GM21825 (cell line): ENCODE results near the gene GRAP.
"Not testable (repeated sequence)": the region's sequence is repeated elsewhere in the genome, so short reads cannot be mapped to it uniquely, and the experiment has no call there.

Experiments used
- ATAC-seq: cut with Tn5 transposase; IDR thresholded peaks from one replicate; pipeline ENCODE4 v1.9.1; 2021; ENCODE audit warnings: mild to moderate bottlenecking, moderate library complexity; ENCODE audit not compliant: unreplicated experiment

The GRAP gene

DNA sequence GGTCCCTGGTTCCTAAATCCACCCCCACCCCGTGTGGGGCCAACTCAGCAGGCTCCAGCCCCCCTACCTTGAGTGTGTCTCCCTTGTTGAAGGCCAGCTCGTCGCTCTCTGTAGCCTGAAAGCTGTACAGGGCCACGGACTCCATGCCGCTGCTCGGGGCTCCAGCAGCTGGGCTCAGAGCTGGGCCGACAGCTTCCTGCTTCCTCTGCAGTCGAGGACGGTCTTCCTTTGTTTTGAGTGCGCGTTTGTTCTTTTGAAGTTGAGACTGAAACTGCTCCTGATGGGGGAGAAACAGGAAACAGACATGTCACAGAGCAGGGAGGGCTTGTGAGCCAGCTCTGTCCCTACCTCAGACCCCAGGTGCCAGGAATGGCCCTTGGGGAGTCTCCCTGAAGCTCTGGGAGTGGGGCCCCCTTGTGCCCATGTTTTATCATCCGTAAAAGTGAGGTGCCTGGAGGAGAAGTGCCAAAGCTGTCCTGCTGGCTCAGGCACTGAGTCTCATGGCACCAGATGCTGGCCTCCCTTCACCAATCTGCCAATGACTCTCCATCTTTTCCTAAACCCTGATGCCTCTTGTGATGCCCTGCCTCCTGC, at the start of gene GRAP:
GRAP (minus strand) TSS at position 176 of the 594 bp plus-strand sequence; CDS start at position 145, 31 bp downstream.
- not testable (repeated sequence) for ATAC-seq

DNA sequence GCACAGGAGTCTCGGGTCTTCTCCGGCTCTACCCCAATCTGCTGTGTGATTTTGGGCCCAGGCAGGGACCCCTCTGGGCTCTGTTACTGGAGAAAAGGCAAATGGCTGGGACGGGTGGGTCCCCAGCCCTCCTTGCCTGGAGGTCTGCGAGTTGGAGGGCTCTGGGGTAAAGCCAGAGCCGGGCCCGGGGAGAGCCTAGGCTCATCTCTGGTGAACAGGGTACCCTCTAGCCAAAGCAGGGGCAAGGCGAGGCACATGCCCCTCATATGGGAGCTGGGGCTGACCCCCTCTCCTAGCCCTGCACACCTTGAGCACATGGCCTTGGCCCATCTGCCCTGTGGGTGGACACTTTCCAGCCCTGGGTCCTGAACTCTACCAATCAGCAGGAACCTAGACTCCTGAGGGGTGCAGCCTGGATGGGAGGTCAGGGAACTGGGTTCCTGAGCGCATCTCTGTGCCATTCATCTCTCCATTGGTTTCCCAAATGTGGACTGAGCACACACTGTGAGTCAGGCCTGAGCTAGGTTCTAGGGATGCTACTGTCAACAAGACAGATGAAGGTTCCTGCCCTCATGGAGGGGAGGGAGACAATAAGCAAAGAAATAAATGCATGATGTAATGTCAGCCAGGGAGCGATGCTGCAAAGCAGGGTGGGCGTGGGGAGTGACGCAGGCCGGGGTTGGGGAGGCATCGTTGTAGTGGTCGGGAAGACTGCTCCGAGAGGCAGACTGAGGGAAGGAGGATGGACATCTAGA, 47.1 kb upstream of the GRAP start:
- ATAC-seq = not testable (repeated sequence)

DNA sequence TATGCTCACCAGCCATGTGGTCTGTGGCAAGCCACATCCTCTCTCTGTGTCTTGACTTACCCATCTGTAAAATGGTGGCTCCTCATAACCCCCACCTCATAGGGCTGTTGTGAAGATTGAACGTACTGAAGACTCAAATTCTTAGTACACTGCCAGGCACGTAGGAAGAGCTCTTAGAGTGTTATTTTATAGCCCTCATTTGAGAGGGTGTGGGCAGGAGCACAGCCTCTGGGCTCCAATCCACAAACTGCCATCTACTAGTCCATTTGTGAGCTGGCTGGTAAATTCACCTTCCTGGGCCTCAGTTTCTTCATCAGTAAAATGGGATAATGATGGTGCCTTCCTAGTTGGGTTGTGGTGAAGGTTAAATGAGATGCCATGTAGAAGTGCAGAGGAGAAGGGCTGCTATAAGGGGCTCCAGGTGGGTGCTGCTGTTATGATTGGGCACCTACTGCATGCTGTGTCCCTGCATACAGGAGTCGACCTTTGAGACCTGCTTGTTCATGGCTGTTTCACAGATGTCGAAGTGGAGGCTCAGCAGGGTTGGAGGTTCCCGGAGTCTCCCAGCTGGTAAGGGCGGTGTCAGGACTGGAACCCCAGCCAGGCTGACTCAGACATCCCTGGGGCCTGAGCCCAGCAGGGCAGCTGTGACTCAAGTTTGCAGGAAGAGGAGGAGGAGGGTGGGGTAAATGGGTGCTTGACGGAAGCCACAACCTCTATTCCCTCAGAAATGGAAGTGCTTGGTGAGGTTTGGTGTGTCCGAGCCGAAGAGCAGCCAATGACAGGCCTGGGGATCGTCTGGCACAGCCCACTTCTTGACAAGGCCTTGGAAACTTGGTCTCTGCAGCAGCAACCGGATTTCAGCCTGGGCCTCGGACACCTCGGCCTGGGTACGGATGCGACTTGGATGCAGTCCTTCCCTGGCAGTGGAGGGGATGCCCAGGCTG, 46.3 kb upstream of the GRAP start:
- not testable (repeated sequence) for ATAC-seq

DNA sequence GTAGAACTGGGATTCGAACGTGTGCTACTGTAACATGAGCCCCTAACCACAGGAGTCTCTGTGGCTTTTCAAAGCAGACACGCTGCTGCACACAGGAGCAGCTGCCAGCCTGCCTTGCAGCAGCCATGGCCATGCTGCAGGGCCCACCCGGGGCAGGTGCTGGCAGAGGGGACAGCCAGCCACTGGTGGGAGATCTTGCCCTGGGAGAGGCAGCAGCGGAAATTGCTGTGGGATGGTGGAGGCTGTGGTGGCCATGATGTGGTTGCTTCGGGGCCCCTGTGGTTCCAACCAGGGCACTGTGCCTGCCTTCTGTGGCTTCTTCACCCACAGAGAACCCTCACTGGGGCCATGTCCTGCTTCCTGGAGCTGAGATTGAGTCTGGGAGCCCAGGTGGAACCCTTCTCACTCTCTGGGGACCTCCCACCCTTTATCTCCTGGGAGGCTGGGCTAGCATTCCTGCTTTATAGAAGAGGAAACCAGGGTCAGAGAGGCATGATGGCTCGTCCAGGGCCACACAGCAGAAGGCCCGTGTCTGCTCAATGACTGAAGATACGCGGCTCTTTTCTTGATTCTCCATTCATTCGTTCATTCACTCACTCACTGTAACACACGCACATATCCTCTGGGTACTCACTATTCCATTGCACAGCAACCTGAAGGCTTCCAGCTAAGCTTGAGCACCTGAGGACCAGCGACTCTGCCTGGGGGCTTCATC, 43.5 kb upstream of the GRAP start:
- peak; percentile 50 for ATAC-seq

DNA sequence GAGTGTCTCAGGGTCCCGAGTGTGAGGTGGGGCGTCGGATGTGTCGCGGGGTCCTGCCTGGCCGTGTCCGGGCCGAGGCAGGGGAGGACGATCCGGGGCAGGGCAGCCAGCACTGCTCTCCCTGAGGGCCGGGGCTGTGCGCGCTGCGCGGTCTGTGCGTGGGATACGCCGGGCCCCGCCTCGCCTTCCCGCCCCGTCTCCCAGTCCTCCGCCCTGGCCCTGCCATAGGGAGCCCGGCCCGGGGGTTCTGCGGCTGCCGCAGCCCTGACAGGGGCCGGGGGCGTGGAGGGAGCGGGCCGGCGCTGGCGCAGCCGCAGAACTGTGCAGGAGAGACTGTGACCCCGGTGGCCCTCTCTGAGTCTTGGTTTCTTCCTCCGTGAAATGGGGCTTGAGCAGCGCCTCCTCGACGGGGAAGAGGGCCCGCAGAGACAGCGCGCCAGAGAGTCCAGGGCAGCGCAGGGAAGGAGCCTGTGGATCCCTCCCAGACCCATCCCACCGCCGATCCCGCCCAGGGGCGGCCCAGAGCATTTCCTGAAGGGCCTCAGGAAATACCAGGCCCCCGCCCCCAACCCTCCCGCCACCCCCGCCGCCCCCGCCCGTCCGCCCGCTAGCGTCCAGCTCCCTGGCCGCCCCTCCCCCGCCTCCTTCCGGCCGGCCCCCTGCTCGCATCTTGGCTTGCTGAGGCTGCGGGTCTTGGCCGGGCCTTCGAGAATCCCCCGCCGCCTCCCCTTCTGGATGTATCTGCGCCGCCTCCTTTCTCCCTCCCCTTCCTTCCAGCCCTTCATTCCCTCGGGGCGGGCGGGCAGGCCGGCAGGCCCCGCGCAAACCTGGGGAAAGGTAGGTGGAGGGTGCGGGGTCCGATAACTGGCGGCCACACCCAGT, 42.3 kb upstream of the GRAP start:
- ATAC-seq = not testable (repeated sequence)

DNA sequence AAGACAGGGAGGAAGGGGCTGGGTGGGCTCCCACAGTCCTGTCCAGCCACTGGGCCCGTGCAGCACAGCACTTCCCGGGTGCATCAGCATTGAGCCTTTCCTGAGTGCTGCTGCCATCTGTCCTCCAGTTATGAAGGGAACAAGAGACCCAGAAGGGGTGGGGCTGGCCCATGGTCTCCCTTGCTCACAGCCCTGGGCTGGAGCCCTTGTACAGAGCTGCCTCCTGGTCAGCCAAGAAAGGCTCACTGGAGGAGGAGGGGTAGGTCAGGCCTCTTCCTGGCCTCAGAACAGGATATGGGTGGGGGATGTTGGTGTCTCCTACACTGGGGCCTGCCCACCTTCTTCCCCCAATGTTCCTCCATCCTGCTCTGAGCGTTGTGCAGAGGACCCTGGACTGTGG, 30.6 kb upstream of the GRAP start:
- not testable (repeated sequence) for ATAC-seq

DNA sequence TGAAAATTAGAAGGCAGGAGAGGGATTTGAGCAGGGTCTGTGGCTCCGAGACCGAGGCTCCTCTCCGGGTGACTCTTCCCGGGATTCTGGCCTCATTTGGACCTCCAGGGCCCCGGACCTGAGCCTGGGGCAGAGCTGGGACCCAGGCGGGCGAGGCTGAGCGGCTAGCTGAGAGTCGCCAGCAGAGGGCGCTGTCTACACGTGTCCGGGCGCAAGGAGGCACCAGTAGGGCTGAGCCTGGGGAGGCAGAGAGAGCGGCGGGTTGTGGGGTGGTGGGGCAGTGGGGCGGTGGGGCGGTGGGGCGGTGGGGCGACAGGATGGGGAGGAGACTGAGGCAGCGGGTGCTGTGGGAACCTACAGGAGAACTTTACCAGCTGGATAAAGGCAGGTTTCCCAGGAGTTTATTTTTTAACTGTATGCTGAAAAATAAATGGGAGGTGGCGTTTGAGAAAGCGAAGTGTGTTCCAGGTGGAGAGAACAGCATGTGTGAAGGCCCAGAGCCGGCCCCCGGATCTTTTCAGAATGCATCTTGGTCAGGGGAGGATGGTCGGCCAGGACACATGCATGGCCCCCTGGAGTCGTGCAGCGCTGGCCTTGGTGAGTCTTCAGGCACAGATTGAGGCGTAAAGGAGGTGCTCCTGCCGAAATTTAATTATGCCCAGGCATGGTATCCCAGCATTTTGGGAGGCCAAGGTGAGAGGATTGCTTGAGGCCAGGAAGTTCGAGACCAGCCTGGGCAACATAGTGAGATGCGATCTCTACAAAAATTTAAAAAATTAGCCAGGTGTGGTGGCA, 29.8 kb upstream of the GRAP start:
- ATAC-seq = peak; percentile 74

DNA sequence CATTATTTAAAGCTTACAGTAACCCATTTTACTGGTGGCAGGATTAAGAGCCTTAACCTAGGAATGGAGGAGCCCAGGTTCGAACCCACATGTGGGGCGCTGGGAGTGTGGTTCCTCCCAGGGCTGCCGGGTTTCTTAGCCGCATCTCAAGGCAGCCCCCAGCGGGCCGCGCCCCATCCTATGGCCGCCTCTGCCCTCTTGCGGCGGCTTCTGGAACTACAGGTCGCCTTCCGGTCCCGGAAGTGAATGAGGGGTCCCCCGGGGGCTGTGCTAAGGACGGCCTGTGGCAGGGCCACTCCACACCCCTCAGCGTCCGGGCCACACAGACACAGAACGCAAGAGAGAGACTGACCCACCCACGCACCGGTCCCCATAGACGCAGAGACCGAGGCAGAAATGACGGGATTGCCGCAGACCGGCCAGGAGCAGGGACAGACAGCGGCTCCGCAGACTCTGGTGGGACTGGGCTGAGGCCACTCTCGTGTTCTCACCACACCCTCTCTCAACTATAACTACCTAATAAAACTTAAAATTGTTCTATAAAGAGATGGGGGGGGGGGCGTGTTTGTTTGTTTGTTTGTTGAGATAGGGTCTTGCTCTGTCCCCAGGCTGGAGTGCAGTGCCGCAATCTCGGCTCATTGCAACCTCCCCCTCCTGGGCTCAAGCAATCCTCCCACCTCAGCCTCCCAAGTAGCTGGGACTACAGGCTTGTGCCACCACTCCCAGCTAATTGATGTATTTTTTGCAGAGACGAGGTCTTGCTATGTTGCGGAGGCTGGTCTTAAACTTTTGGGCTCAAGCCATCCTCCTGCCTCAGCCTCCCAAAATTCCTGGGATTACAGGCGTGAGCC, 23.8 kb upstream of the GRAP start:
- peak; percentile 88 for ATAC-seq

DNA sequence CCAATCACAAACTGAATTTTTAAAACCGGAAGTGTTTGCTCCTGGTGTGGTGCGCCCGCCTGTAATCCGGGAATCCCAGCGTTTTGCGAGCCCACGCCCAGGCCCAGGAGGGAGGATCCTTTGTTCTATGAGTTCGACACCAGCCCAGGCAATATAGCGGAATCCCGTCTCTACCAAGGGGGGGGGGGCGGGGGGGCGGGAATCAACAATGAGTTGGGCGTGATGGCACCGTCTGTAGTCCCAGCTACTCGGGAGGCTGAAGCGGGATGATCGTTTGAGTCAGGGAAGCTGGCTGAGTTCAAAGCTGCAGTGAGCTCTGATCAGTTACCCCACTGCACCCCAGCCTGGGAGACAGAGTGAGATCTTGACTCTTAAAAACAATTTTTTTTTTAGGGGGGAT, 17.6 kb upstream of the GRAP start:
- ATAC-seq = not testable (repeated sequence)

DNA sequence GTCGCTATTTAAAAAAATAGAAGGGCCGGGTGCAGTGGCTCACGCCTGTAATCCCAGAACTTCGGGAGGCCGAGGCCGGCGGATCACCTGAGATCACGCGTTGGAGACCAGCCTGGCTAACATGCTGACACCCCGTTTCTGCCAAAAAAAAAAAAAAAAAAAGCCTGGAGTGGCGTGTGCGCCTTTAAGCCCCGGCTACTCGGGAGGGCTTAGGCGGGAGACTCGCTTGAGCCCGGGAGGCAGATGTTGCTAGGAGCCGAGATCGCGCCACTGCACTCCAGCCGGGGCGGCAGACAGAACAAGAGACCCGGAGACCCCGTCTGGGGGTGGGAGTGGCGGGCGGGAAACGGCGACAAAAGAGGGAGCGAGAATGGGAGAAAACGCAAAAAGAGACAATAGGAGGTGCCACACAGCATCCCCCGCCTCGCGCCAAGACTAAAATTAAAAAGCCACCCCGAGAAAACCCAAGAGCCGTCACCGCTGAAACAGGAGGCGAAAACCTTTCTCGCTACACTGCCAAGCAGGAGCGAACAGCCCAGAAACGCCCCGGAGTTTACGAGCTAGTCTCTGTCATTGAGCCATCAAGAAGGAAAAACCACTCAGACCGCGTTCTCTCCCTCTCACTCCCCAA, 16.7 kb upstream of the GRAP start:
- ATAC-seq = peak; percentile 21

DNA sequence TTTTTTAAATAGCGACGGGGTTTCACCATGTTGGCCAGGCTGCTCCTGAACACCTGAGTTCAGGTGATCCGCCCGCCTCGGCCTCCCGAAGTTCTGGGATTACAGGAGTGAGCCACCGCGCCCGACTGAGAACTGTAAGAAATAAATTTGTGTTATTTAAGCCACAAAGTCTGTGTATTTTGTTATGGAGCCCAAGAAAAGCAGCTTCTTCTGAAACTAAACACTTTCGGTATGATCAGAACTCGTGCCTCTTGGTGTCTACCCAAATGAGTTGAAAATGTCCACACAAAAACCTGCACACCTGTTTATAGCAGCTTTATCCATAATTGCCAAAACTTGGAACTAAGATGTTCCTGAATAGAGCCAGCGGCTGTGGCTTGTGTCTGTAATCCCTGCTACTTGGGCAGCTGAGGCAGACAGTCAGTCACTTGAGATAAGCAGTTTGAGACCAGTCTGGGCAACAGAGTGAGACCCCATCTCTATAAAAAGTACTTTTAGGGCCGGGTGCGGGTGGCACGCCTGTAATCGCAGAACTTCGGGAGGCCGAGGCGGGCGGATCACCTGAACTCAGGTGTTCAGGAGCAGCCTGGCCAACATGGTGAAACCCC, 16.1 kb upstream of the GRAP start:
- ATAC-seq = peak; percentile 71

DNA sequence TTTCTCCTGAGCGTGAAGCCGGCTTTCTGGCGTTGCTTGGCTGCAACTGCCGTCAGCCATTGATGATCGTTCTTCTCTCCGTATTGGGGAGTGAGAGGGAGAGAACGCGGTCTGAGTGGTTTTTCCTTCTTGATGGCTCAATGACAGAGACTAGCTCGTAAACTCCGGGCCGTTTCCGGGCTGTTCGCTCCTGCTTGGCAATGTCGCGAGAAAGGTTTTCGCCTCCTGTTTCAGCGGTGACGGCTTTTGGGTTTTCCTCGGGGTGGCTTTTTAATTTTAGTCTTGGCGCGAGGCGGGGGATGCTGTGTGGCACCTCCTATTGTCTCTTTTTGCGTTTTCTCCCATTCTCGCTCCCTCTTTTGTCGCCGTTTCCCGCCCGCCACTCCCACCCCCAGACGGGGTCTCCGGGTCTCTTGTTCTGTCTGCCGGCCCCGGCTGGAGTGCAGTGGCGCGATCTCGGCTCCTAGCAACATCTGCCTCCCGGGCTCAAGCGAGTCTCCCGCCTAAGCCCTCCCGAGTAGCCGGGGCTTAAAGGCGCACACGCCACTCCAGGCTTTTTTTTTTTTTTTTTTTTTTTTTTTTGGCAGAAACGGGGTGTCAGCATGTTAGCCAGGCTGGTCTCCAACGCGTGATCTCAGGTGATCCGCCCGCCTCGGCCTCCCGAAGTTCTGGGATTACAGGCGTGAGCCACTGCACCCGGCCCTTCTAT, 15.4 kb upstream of the GRAP start:
- peak; percentile 24 for ATAC-seq

DNA sequence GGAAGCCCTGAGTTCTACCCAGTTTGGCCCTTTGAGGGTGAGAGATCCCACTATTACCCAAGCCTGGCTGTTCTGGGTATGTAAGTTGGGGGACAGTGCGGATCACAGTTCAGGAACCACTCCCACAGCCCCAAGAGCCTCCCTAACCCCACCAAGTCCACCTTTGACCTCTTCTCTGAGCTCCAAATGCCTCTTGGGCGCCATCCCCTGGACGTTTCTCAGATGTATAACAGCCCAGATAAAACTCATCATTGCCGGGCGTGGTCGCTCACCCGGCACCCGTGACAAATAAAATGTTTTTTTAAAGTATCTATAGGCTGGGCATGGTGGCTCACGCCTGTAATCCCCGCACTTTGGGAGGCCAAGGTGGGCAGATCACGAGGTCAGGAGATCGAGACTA, 8.7 kb upstream of the GRAP start:
- peak; percentile 60 for ATAC-seq

DNA sequence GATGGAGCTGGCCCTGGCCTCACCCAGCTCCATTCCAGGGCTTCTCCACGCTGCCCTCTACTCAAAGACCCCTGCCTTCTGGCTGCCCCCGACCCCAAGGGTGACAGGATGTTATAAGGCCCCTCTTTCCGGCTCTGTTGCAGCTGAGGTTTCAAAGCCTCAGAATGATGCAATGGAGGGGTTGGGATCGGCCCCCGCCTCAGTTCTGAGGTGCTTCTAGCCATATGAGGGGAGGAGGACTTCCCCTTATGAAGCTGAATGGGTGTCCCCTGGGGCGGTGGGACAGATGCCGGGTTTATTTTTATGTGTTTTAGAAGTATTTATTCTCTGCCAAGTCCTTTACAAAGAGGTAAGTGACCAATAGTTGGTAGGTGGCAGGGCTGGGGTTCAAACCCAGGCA, 2.1 kb upstream of the GRAP start:
- not testable (repeated sequence) for ATAC-seq

DNA sequence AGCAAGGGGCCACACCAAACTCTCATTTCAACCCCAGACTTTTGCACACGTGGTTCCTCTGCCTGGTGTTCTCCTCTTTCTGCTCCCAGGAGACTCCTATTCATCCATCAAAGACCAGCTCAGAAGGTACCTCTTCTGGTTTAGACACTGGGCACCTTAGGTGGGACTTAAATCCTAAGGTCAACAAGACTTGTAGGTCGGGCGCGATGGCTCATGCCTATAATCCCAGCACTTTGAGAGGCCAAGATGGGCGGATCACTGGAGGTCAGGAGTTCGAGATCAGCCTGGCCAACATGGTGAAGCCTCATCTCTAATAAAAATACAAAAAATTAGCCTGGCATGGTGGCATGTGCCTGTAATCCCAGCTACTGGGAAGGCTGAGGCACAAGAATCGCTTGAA, 753 bp upstream of the GRAP start:
- not testable (repeated sequence) for ATAC-seq

DNA sequence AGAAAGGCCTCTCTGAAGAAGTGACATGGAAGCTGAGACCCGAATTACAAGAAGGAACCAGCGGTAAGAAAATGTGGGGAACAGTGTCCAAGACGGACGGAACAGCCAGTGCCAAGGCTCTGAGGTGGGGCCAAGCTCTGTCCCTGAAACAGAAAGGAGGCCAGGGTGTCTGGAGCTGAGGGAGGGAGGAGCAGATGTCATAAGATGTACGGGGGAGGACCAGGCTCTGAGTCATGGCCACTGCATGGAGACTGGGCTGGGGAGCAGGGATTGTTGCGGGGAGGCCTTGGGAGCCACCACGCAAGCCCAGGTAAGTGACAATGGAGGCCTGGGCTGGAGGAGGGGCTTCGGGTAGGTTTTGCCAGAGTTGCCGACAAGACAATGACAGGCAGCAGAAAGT, 2.1 kb downstream of the GRAP start:
- not testable (repeated sequence) for ATAC-seq

DNA sequence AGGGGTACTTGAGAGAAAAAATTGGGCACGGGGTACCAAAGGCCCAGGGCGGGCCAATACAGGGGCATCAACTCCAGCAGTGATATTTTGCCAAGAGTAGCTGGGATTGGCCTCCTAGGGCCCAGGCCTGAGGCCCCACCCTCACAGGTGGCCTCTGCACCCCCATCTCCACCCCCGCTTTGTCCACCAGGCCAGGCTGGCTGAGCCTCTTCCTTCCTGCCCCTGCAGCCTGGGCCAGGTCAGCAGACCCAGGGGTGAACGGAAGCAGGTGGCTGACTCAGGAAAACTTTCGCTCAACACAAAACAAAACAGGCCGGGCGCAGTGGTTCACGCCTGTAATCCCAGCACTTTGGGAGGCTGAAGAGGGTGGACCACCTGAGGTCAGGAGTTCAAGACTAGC, 3.7 kb downstream of the GRAP start:
- ATAC-seq = peak; percentile 21
